GM15510 (cell line): ENCODE results near the gene WNT8A.

Experiments
- POLR2A ChIP-seq: IDR thresholded peaks from 3 replicates; pipeline ENCODE4 v1.6.1; 2011; ENCODE audit warnings: borderline replicate concordance; ENCODE audit not compliant: insufficient read length; ENCODE audit errors: extremely low read depth

The WNT8A gene

DNA sequence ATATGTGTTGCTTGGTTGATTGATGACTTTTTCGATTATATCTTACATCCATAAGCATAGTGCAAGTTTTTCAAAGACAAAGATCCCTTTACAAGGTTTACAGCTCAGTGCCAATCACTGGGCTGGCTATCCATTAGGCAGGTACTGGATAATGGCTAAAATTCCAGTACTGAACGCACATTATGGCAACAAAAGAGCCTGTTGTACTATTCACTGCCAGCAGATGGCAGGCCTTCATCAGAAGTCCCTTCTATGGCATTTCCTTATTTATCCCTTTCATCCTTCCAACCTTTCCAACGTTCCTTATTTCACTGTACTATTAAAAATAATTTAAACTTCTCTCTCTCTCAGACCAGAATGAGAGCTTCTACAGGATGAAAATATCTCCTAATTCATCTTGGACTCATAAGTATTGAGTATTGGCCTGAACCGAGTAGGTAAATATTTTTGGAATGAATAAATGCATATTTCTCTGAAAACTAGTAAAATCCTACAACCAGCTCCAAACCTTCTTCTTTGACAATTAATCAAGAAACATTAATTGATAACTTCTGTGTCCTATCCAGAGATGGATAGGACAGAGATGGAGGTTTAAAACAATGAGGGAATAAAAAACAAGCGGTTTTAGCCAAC is 6.7 kb upstream of the WNT8A start:
- TF ChIP-seq POLR2A = no peak

GRCh38 chr5:138078006-138078643 is 5.7 kb upstream of the WNT8A start:
- TF ChIP-seq POLR2A = no peak

GRCh38 chr5:138082033-138082432 is 1.8 kb upstream of the WNT8A start:
- TF ChIP-seq POLR2A = no peak

DNA sequence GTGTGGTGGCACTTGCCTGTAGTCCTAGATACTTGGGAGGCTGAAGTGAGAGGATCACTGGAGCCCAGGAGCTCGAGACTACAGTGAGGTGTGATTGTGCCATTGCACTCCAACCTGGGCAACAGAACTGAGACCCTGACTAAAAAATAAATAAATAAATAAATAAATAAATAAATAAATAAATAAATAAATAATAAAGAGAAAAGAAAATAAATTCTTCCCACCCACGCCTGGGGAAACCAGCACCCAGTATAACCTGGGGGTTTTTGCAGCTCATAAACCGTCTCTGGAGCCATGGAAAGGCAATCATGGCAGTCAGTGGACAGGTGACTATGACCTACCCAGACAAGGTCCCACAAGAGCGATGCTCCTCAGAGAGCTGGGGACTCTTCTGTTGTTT is 7.9 kb downstream of the WNT8A start:
- no peak for TF ChIP-seq POLR2A

DNA sequence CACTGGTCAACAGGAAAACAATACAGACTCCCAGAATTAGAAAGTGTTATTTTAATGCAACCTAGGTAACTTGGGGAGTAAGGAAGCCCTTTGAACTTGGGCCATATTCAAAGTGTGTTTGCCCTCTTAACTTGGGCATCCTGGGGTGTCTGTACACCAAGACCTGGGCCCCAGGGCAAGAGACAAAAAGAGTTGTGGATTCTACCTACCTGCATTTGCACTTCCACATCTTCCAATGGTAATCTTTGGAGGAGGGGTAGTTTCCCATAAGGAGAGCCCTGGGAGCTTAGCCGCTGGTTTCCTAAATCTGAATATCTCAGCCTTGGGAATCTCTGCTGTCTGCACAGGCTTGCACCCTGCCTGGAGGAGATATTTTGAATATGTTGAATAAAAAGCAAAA is 8.5 kb downstream of the WNT8A start:
- no peak for TF ChIP-seq POLR2A

GRCh38 chr5:138093036-138093435 is 9.2 kb downstream of the WNT8A start:
- TF ChIP-seq POLR2A = no peak

GRCh38 chr5:138095100-138095907 is 11.5 kb downstream of the WNT8A start:
- TF ChIP-seq POLR2A = no peak

- TF ChIP-seq POLR2A = no peak
Measured at GRCh38 chr5:138096363-138096762, 12.5 kb downstream of the WNT8A start.

DNA sequence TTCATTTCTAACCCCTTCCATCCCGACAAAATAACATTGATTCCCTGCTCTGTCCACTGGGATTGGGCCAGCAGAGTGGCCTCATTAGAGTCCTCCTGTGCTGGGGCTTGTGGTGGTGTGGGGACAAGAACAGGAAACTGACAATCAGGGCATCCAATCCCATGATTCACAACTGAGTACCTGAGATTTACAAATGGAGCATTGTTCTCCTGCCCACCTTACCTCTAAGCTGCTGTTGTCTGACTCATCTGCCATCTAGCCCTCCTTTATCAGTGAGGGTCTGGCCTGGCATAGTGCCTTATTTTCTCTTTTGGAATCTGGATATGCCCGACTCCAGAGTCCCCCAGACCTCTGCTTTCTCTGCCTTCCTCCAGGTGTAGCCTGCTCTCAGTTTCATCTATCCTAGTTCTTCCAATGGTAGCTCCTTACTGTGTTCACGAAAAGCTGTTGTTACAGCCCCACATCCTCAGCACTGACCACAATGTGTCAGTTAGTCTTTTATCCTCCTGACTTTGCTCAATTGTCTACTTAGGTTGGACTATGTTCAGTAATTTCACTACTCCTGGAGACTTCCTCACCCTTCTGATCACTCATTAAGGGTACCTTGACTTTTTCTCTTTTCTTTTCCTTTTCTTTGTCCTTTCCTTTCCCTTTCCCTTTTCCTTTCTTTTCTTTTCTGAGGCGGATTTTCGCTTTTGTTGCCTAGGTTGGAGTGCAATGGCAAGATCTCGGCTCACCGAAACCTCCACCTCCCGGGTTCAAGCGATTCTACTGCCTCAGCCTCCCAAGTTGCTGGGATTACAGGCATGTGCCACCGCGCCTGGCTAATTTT is 13.4 kb downstream of the WNT8A start:
- no peak for TF ChIP-seq POLR2A

DNA sequence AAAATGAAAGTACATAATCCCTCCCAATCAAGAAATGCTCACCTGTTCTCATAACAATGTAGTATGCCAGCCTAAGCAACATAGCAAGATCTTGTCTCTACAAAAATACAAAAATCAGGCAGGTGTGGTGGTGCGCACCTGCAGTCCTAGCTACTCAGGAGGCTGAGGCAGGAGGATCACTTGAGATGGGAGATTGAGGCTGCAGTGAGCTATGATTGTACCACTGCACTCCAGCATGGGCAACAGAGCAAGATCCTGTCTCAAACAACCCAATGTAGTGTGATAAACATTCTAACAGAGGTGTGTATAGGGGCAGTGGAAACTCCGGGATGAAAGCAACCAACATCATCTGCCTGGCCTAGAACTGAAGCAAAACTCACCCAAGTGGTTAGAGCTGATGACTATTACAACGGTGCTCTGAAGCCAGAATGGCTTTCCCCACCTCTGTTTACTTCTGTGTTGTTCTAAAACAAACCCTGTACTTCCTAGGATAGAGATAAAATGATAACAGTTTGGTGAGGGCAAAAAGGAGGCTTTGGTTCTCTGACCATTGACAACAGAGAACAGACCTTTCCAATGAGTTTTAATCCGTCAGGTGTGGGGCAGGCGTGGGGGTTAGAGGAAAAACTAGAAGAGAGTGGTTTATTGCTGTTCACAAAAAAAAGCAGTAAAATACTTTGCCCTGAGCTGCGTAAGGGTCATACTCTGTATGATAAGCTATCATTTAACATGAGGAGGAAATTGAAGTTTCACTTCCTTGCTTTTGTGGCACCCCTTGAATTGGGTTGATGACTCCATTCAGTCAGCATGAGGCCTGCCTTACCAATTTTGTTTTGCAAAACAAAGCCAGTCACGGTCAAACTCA is 18.9 kb downstream of the WNT8A start:
- no peak for TF ChIP-seq POLR2A

- no peak for TF ChIP-seq POLR2A
Measured at GRCh38 chr5:138103319-138103637, 19.4 kb downstream of the WNT8A start.

DNA sequence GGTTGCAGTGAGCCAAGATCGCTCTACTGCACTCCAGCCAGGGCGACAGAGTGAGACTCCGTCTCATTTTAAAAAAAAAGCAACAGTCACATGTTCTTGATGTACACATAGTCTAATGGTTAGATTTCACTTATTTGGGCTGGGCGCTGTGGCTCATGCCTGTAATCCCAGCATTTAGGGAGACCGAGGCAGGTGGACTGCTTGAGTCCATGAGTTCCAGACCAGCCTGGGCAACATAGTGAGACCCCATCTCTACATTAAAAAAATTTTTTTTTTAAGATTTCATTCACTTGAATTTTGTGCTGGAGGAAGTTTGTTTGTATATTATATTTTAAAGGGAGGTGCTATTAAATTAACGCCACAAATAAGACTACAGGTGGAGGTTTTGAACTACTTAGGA is 21.9 kb downstream of the WNT8A start:
- TF ChIP-seq POLR2A = no peak

GRCh38 chr5:138107213-138107612 is 23.4 kb downstream of the WNT8A start:
- no peak for TF ChIP-seq POLR2A
